Activated T-cell treated with anti-CD3 and anti-CD28 coated beads for 48 hours (primary cell): ENCODE data around the gene B3GALNT2.

ENCODE experiments used
- DNase-seq: peaks from one replicate; pipeline ENCODE4 v3.0.0-alpha.2; 2020; ENCODE audit warnings: low read depth

The B3GALNT2 gene

GRCh38 chr1:235454021-235454420, 50.2 kb downstream of the B3GALNT2 start:
- DNase-seq = no peak

GRCh38 chr1:235450886-235451483, 53.3 kb downstream of the B3GALNT2 start:
- DNase-seq = no peak

GRCh38 chr1:235450433-235450832, 53.8 kb downstream of the B3GALNT2 start:
- DNase-seq = no peak

GRCh38 chr1:235448616-235449015, 55.6 kb downstream of the B3GALNT2 start:
- DNase-seq = no peak

- DNase-seq = no peak
Observed at GRCh38 chr1:235442788-235443429, 61.3 kb downstream of the B3GALNT2 start.

GRCh38 chr1:235441159-235441685, 63.0 kb downstream of the B3GALNT2 start:
- no peak for DNase-seq

GRCh38 chr1:235434001-235434400, 70.3 kb downstream of the B3GALNT2 start:
- no peak for DNase-seq

GRCh38 chr1:235430991-235431390, 73.3 kb downstream of the B3GALNT2 start:
- DNase-seq = no peak

GRCh38 chr1:235429143-235429542, 75.1 kb downstream of the B3GALNT2 start:
- DNase-seq = no peak

- no peak for DNase-seq
Observed at GRCh38 chr1:235427447-235427846, 76.8 kb downstream of the B3GALNT2 start.

GRCh38 chr1:235426680-235427079, 77.6 kb downstream of the B3GALNT2 start:
- DNase-seq = no peak

- no peak for DNase-seq
Observed at GRCh38 chr1:235426143-235426542, 78.1 kb downstream of the B3GALNT2 start.

GRCh38 chr1:235425357-235425756, 78.9 kb downstream of the B3GALNT2 start:
- no peak for DNase-seq

- DNase-seq = no peak
Observed at GRCh38 chr1:235424092-235424491, 80.2 kb downstream of the B3GALNT2 start.

- DNase-seq = peak; percentile 17
Observed at GRCh38 chr1:235423214-235423652, 81.0 kb downstream of the B3GALNT2 start.

GRCh38 chr1:235421751-235422150, 82.5 kb downstream of the B3GALNT2 start:
- no peak for DNase-seq

- DNase-seq = peak; percentile 38
Observed at GRCh38 chr1:235417086-235417697, 87.1 kb downstream of the B3GALNT2 start.

GRCh38 chr1:235416662-235417049, 87.6 kb downstream of the B3GALNT2 start:
- no peak for DNase-seq

- DNase-seq = peak; percentile 31
Observed at GRCh38 chr1:235415008-235415904, 89.0 kb downstream of the B3GALNT2 start.

- no peak for DNase-seq
Observed at GRCh38 chr1:235411489-235412486, 92.5 kb downstream of the B3GALNT2 start.

GRCh38 chr1:235410467-235410866, 93.8 kb downstream of the B3GALNT2 start:
- no peak for DNase-seq
